HG03097 (cell line): ENCODE measurements around the gene MRPL21.
"Not testable (repeated sequence)": the region's sequence is repeated elsewhere in the genome, so short reads cannot be mapped to it uniquely, and the experiment has no call there.

Source experiments
- ATAC-seq: cut with Tn5 transposase; IDR thresholded peaks from one replicate; pipeline ENCODE4 v1.9.1; 2021; ENCODE audit not compliant: unreplicated experiment, low FRiP score

Gene MRPL21

GRCh38 chr11:68914761-68915160 lies 11.1 kb upstream of the MRPL21 start:
- ATAC-seq, result no peak

GRCh38 chr11:68913188-68913587 lies 9.6 kb upstream of the MRPL21 start:
- ATAC-seq, result no peak

DNA sequence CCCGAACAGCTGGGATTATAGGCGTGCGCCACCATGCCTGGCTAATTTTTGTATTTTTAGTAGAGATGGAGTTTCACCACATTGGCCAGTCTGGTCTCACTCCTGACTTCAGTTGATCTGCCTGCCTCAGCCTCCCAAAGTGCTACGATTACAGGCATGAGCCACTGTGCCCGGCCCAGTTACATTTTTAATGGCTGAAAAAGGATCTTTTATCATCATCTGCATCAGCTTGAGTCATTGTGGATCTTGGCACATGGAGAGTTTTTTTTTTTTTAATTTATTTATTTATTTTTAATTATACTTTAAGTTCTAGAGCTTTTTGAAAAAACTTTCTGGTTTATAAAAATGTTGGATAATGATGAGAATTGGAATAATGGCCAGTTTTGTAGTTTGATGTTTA lies 8.6 kb upstream of the MRPL21 start:
- no peak for ATAC-seq

DNA sequence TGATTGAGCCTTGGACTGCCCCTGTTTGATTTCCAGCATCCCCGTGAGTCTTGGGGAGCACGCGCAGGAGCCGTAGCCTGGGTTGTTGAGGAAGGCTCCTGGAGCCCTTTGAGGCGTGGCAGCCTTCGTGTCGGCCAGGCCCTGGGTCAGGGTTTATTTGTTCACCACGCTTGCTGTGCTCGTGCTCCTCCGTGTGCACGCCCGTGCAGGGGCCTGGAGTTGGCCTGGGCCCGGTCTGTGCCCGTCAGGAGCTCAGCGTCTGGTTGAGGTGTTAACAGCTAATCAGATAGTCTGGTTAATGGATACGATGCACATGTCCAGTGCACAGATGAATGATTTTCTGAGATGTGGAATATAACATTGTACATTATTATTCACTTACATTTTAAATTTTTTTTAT lies 8.1 kb upstream of the MRPL21 start:
- ATAC-seq, result no peak

DNA sequence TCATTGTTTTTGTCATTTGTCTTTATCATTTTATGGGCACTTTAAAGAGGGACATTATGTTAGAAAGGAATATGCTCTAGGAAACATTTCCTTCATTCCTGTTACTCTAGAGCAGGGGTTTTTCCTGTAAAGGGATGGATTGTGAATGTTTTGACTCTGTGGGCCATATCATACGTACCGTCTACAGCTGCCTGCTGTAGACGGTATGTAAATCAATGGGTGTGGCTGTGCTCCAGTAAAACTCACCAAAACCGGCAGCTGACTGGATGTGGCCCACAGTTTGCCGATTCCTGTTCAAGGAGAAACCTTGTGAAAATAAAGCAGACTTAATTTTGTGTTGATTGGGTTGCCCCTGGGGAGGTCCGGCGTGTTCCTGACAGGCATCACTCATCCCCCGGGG lies 7.3 kb upstream of the MRPL21 start:
- ATAC-seq, result no peak

DNA sequence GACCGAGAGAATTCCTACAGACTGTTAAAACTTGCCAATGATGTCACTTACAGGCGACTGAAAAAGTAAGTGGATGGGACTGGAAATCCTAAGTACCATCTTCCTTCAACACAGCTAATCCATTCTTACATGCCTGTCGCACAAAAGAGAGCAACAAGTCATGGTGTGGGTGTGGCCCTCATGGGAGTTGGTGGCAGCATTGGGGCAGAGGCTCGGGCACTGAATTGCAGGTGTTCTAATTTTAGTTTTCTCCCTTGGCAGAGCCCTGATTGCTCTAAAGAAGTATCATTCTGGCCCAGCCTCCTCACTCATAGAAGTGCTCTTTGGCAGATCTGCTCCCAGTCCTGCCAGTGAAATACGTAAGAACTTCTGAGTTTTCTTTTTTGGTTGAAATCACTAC lies 4.6 kb upstream of the MRPL21 start:
- no peak for ATAC-seq

GRCh38 chr11:68905421-68906360 lies 2.1 kb upstream of the MRPL21 start:
- no peak for ATAC-seq

- peak; percentile 5 for ATAC-seq
These were observed 716 bp upstream of the MRPL21 start for GRCh38 chr11:68904248-68904847.

- ATAC-seq, result no peak
These were observed 2.7 kb downstream of the MRPL21 start for GRCh38 chr11:68900835-68901381.

DNA sequence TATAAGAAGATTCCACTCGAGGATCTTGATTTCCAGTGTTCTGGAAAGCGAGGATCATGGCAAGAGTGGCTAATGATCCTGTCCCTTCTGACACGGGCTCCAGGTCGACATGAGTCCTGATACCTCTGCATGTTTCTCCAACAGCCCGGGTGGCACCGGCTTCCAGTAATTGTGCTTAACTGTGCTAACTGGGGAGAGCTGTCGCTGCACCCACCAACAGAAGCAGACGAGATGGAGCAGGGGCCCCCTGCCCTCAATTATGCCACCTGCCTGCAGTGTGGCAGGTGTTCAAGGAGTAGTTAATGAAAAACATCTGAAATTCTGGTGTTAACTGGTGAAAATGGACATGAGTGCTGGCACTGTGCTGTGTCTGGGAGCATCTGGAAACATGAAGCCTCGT lies 6.2 kb downstream of the MRPL21 start:
- ATAC-seq, result no peak

- no peak for ATAC-seq
These were observed 7.3 kb downstream of the MRPL21 start for GRCh38 chr11:68896171-68896959.

- ATAC-seq, result no peak
These were observed 10.3 kb downstream of the MRPL21 start for GRCh38 chr11:68893282-68893681.

- ATAC-seq, result no peak
These were observed 11.1 kb downstream of the MRPL21 start for GRCh38 chr11:68892576-68892975.

GRCh38 chr11:68891351-68891948 lies 12.2 kb downstream of the MRPL21 start:
- no peak for ATAC-seq

- no peak for ATAC-seq
These were observed 13.0 kb downstream of the MRPL21 start for GRCh38 chr11:68890490-68891231.

GRCh38 chr11:68889948-68890446 lies 13.6 kb downstream of the MRPL21 start:
- ATAC-seq, result no peak

- ATAC-seq, result not testable (repeated sequence)
These were observed 18.8 kb downstream of the MRPL21 start for GRCh38 chr11:68884827-68885226.

DNA sequence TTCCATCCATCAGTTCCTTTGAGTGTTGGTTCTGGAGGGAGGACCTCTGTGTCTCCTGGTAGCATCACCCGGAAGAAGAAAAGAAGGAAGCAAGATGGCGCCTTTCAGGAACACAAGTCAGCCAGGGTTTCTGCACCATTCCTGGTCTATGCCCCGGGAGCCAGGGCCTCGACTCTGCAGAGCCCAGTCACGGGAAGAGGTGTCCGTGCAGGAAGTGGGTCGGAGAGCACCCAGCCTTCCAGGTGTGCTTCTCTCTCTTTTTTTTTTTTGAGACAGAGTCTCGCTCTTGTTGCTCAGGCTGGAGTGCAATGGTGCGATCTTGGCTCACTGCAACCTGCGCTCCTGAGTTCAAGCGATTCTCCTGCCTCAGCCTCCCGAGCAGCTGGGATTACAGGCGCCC lies 21.2 kb downstream of the MRPL21 start:
- ATAC-seq, result no peak

DNA sequence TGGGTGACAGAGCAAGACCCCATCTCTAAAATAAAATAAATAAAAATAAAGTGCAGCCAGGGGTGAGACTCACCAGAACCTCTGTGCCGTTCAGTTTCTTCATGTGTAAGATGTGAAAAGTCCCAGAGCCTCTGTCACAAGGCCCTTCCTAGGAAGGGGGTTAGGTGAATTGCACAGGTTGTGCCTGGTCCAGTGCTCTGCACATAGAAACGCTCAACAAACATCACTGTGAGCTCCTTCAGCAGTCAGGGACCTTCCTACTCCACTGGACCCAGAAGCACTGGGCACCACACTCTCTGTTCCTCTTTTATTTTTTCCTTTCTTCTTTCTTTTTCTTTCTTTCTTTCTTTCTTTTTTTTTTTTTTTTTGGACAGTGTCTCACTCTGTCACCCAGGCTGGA lies 22.3 kb downstream of the MRPL21 start:
- ATAC-seq, result no peak

GRCh38 chr11:68880851-68881250 lies 22.8 kb downstream of the MRPL21 start:
- no peak for ATAC-seq
